Midbrain (tissue), 1 donor: ENCODE measurements around the gene CLDN6.

ENCODE experiments used
- DNase-seq: peaks from one replicate; lab custom pipeline; 2025; lab: John Stamatoyannopoulos, UW

CLDN6 gene

DNA sequence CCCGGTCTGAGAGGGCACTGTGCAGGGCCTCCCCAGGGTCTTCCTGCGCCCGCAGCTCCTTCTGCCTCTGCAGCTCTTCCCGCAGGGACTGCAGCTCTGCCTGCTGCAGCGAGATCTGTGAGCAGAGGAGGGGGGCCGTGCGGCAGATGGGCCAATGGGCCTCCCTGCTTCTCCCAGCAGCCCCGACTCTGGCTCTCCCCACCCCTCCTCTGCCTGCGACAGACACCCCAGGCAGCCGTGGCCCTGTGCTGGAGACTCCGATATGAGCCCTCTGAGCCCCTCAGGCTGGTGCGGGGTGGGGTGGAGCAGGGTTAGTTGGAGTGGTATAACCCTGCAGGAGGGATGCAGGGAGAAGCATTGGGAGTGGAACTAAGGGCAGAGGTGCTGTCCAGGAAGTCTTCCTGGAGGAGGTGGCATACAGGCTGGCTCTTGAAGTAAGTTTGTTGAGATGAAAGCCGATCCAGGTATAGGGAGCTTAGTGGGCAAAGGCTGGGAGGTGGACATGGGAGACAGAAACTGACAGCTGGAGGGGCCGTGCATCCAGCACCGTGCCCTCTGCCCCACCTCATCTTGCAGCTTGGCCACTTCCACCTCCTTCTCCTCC, 10.8 kb upstream of the CLDN6 start:
- no peak for DNase-seq

- peak; percentile 57 for DNase-seq
Measured at GRCh38 chr16:3027983-3028715, 10.2 kb upstream of the CLDN6 start.

- no peak for DNase-seq
Measured at GRCh38 chr16:3027489-3027795, 9.5 kb upstream of the CLDN6 start.

DNA sequence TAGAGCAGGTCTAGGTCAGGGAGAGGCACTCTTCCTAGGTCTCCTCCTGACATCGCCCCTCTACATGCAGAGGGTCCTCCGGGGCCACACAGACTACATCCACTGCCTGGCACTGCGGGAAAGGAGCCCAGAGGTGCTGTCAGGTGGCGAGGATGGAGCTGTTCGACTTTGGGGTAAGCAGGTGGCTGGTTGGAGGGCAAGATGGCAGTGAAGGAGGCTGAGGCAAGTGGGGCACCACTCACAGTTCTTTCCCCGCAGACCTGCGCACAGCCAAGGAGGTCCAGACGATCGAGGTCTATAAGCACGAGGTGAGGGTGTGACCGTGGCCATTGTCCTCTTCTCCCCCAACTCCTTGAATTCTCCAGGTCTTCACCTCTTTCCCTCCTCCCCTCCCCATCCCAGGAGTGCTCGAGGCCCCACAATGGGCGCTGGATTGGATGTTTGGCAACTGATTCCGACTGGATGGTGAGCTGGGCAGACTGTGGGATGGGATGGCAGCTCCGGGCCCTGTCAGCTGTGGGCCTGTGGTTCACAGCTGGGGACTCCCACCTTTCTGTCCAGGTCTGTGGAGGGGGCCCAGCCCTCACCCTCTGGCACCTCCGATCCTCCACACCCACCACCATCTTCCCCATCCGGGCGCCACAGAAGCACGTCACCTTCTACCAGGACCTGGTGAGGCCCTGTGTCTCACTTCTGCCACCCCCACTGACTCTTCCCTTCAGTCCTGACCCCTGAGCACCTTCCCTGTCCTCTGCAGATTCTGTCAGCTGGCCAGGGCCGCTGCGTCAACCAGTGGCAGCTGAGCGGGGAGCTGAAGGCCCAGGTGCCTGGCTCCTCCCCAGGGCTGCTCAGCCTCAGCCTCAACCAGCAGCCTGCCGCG, 8.9 kb upstream of the CLDN6 start:
- no peak for DNase-seq

- no peak for DNase-seq
Measured at GRCh38 chr16:3026003-3026378, 8.0 kb upstream of the CLDN6 start.

- no peak for DNase-seq
Measured at GRCh38 chr16:3025032-3026002, 7.3 kb upstream of the CLDN6 start.

GRCh38 chr16:3023669-3024478, 5.9 kb upstream of the CLDN6 start, which contains the start of the genes HCFC1R1 and THOC6:
Gene HCFC1R1 (minus strand): TSS chr16:3023942. CDS start chr16:3023941, 1 bp downstream.
Gene THOC6 (plus strand): TSS chr16:3024035. CDS start chr16:3024327, 292 bp downstream.
- peak; percentile 98 for DNase-seq

- DNase-seq = peak; percentile 50
Measured at GRCh38 chr16:3023415-3023668, 5.4 kb upstream of the CLDN6 start.

DNA sequence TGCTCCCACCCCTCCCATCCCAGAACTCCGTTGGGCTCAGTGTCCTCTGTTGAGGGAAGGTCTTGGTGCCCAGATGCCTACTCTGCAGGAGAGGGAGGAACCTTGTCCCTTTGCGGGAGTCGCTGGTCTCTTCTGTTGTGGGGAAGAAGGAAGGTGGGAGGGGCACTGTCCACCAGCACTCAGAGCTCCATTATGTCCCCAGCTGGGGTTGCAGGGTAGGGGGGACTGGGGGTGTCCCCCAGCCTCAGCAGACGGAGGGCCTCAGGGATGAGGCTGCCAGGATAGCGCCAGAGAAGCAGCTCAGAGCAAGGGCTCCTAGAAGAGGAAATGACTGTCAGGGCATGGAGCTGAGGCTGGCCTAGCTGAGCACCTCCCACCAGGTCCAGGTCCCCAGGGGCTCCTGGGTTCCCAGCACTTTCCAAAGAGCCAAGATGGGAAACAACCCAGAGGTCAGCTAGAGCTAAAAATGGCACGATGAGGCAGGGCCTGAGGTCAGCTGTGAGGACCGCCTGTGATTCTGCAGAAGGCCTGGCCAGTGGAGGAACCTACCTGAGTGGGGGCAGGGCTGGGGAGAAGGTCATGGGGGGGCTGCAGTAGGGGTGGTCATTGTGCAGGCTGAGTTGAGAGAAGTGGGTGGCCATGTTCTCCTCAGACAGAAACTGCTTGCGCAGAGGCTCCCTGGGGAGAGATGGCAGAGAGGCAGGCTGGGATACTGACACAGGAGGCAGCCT, 4.9 kb upstream of the CLDN6 start:
- DNase-seq = no peak

GRCh38 chr16:3022208-3022683, 4.3 kb upstream of the CLDN6 start:
- DNase-seq = no peak

- peak; percentile 19 for DNase-seq
Measured at GRCh38 chr16:3021449-3022207, 3.6 kb upstream of the CLDN6 start.

DNA sequence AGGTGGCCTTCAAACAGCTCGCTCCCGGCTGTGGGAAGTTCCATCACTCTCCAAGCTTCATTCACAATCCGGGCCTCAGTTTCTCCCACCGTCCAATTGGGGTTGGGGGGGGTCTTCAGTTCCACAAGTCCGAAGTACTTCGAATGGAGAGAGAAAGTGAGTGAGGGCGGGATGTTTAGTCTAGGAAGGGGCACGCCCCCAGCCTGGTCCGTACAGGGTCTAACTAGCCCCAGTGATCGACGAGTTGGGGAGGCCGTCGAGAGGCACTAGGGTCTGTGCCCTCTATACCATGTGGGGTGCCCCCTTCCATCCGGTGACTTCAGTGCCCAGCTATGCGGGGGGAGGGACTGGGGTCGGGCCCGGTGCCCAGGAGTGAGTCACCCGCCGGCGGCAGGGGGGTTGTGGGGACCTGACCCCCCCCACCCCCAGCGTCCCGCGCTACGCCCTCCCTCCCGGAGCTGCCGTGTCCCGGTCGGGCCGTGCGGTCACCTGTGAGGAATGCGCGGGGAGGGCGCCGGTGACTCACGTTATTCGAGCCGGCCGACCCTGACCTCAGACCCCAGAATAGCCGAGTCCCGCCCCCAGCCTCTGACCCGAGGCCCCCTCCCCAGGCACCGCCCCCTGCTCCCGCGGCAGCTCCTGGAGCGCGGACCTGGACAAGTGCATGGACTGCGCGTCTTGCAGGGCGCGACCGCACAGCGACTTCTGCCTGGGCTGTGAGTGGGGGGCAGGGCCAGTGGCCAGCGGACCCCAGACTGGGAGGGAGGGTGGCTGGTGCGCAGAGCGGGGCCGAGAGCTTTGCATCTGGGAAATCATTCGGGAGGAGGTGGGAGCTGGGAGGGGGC, 2.8 kb upstream of the CLDN6 start:
- peak; percentile 26 for DNase-seq

- peak; percentile 17 for DNase-seq
Measured at GRCh38 chr16:3020247-3020603, 2.2 kb upstream of the CLDN6 start, which contains the start of gene TNFRSF12A. Gene TNFRSF12A (plus strand): TSS chr16:3020368. CDS start chr16:3020398, 30 bp downstream.

- DNase-seq = no peak
Measured at GRCh38 chr16:3019594-3020246, 1.7 kb upstream of the CLDN6 start.

DNA sequence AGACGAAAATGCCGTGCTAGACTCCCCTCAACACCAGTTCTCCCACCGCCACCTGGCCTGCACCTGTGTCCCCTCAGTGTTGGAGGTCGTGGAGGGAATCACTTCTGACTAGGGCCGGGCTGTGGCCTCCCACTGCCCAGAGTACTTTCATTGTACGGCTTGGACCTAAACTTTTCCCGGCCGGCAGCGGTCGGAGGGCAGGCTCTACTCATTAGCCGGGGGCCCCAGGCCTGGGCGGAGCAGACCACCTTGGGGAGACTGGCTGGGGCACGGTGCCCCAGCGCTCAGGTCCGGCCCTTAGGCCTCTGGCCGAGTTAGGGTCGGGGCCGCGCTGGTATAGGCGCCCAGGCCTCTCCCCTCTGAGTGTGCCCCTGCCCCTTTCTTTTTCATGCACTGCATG, 639 bp downstream of the CLDN6 start:
- DNase-seq = no peak

- DNase-seq = no peak
Measured at GRCh38 chr16:3015865-3016521, 2.0 kb downstream of the CLDN6 start.

- no peak for DNase-seq
Measured at GRCh38 chr16:3014971-3015370, 3.0 kb downstream of the CLDN6 start.
